NCI-H2196 (cell line): ENCODE results near the gene SELENOO.

Experiments used
- DNase-seq: peaks from one replicate; lab custom pipeline; 2025; ENCODE audit not compliant: unreplicated experiment; lab: John Stamatoyannopoulos, UW

SELENOO gene

DNA sequence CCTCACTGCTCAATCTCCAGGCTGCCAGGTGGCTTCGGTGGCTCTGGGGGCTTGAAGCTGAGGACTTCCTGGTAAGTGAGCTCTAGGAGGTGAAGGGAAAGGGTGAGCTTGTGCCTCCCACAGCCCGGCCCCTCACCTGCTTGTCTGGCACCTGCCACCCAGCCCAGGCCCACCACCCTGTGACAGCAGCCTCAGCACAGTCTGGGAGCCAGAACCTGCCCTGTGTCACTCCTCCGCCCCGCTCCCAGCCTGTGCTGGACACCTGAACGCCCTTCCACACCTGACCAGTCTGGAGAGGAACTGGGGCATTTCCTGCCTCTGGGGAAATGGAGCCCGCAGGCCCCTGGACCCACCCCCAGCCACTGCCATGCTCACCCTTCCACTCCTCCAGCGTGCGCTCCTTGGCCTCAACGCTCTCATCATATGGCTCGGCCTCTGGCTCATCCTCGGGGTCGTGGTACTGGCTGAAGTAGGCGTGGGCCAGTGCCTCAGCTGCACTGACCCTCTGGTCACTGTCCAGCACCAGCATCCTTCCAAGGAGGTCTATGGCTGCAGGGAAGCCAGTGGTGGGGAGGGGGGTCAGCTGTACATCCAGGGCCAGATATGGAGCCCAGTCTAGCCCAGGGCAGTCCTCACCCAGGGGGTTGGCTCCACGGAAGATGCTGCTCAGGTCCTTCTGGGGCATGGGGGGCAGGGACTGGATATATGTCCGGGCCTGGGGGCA lies 64.3 kb downstream of the SELENOO start:
- no peak for DNase-seq

DNA sequence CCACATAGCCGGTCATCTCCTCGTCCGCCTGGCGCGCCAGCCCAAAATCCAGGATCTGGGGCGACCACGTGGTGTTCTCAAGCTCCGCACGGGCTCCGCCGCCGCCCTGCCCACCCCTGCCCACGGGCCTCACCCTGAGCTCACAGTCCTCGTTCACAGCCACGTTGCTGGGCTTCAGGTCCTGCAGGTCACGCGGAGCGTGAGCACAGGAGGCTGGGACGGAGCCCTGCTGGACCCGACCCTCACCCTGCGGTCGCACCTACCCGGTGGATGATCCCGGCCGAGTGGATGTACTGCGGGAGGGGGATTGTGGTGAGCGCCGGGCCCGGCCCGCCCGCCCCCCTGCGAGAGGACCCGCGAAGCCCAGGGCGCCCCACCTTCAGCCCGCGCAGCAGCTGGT lies 66.2 kb downstream of the SELENOO start:
- DNase-seq = no peak
